Stimulated activated CD8-positive, alpha-beta memory T cell treated with anti-CD3 and anti-CD28 coated beads, Interleukin-12 subunit alpha, Interleukin-12 subunit beta, amount 100 ng/mL, for 24 hours (primary cell): ENCODE data around the gene KDM4C.

ENCODE experiments used
- DNase-seq: peaks from one replicate; pipeline ENCODE4 v3.0.0-alpha.2; 2020; ENCODE audit errors: extremely low read depth

KDM4C gene

GRCh38 chr9:7211657-7212056 is 453.9 kb downstream of the KDM4C start:
- no peak for DNase-seq

GRCh38 chr9:7212101-7212500 is 454.3 kb downstream of the KDM4C start:
- no peak for DNase-seq

GRCh38 chr9:7216004-7216841 is 458.4 kb downstream of the KDM4C start:
- DNase-seq, result no peak

GRCh38 chr9:7223981-7224380 is 466.2 kb downstream of the KDM4C start:
- no peak for DNase-seq
